NCI-H2107 (cell line): ENCODE results near the gene ULK4.
"Not testable (repeated sequence)": the region's sequence is repeated elsewhere in the genome, so short reads cannot be mapped to it uniquely, and the experiment has no call there.

Experiments used
- DNase-seq: peaks from one replicate; lab custom pipeline; 2025; lab: John Stamatoyannopoulos, UW

ULK4 gene

GRCh38 chr3:41688595-41689380 is 273.1 kb downstream of the ULK4 start:
- no peak for DNase-seq

GRCh38 chr3:41684797-41685735 is 276.8 kb downstream of the ULK4 start:
- no peak for DNase-seq

- DNase-seq = no peak
Measured at GRCh38 chr3:41683666-41684350, 278.1 kb downstream of the ULK4 start.

- DNase-seq = no peak
Measured at GRCh38 chr3:41682996-41683395, 278.9 kb downstream of the ULK4 start.

GRCh38 chr3:41682382-41682781 is 279.5 kb downstream of the ULK4 start:
- no peak for DNase-seq

GRCh38 chr3:41681479-41681878 is 280.4 kb downstream of the ULK4 start:
- peak; percentile 25 for DNase-seq

GRCh38 chr3:41679374-41679773 is 282.5 kb downstream of the ULK4 start:
- no peak for DNase-seq

- DNase-seq = not testable (repeated sequence)
Measured at GRCh38 chr3:41675102-41675501, 286.8 kb downstream of the ULK4 start.

GRCh38 chr3:41674449-41674848 is 287.5 kb downstream of the ULK4 start:
- no peak for DNase-seq

- DNase-seq = no peak
Measured at GRCh38 chr3:41673650-41674049, 288.3 kb downstream of the ULK4 start.

- no peak for DNase-seq
Measured at GRCh38 chr3:41668379-41668778, 293.5 kb downstream of the ULK4 start.

GRCh38 chr3:41662288-41662687 is 299.6 kb downstream of the ULK4 start:
- no peak for DNase-seq

- no peak for DNase-seq
Measured at GRCh38 chr3:41661796-41662195, 300.1 kb downstream of the ULK4 start.

- no peak for DNase-seq
Measured at GRCh38 chr3:41660510-41660909, 301.4 kb downstream of the ULK4 start.

GRCh38 chr3:41653571-41654239 is 308.2 kb downstream of the ULK4 start:
- DNase-seq = no peak

GRCh38 chr3:41652931-41653330 is 309.0 kb downstream of the ULK4 start:
- DNase-seq = no peak

GRCh38 chr3:41652506-41652905 is 309.4 kb downstream of the ULK4 start:
- no peak for DNase-seq

- DNase-seq = no peak
Measured at GRCh38 chr3:41651718-41652117, 310.2 kb downstream of the ULK4 start.

GRCh38 chr3:41650406-41650805 is 311.5 kb downstream of the ULK4 start:
- DNase-seq = no peak

- no peak for DNase-seq
Measured at GRCh38 chr3:41649129-41649739, 312.7 kb downstream of the ULK4 start.

GRCh38 chr3:41647730-41648129 is 314.2 kb downstream of the ULK4 start:
- not testable (repeated sequence) for DNase-seq
